ENCODE data around the gene ARL6IP1.

DNA sequence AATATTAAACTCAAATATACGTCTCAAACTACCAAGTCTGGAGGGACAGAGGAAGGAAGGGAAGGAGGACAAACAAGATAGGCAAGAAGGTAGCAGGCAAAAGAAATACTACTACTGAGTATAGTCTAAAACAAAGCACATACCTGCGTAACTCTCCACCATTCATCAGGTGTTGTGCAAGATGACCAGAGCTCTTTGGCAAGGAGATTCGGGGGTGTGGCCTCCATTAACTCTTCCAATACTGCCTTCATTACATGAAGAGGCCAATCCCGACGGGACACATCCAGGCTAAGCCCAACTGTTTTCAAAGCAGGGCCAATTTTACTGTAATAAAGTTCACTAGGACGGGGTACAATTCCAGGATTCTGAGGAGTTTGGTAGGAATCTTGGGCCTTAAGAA lies 38.2 kb upstream of the ARL6IP1 start:
- TF ChIP-seq, protein P1, sequence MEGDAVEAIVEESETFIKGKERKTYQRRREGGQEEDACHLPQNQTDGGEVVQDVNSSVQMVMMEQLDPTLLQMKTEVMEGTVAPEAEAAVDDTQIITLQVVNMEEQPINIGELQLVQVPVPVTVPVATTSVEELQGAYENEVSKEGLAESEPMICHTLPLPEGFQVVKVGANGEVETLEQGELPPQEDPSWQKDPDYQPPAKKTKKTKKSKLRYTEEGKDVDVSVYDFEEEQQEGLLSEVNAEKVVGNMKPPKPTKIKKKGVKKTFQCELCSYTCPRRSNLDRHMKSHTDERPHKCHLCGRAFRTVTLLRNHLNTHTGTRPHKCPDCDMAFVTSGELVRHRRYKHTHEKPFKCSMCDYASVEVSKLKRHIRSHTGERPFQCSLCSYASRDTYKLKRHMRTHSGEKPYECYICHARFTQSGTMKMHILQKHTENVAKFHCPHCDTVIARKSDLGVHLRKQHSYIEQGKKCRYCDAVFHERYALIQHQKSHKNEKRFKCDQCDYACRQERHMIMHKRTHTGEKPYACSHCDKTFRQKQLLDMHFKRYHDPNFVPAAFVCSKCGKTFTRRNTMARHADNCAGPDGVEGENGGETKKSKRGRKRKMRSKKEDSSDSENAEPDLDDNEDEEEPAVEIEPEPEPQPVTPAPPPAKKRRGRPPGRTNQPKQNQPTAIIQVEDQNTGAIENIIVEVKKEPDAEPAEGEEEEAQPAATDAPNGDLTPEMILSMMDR (IDR thresholded peaks at IDR 0.05): no peak
- TF ChIP-seq POLR2A (IDR thresholded peaks at IDR 0.05): no peak

All from right lobe of liver (tissue), 4 donors.